GM12891 (cell line): ENCODE data around the gene GJB2.

Experiments used
- PAX5 ChIP-seq: IDR thresholded peaks from 2 replicates; pipeline ENCODE4 v1.6.1; 2011; ENCODE audit warnings: low read length, moderate library complexity, mild to moderate bottlenecking; ENCODE audit not compliant: insufficient read depth, severe bottlenecking
- POLR2A ChIP-seq: IDR thresholded peaks from 2 replicates; pipeline ENCODE4 v1.6.1; 2011; ENCODE audit warnings: low read depth, low read length, control low read depth
- POLR2AphosphoS5 ChIP-seq: IDR thresholded peaks from 2 replicates; pipeline ENCODE4 v1.6.1; 2011; ENCODE audit warnings: low read depth, low read length, control low read depth
- POU2F2 ChIP-seq: IDR thresholded peaks from 2 replicates; pipeline ENCODE4 v1.6.1; 2011; ENCODE audit warnings: low read depth, mild to moderate bottlenecking, control low read depth, low read length, moderate library complexity
- SPI1 ChIP-seq: IDR thresholded peaks from 2 replicates; pipeline ENCODE4 v1.6.1; 2011; ENCODE audit warnings: low read depth, low read length, control low read depth
- TAF1 ChIP-seq: IDR thresholded peaks from 2 replicates; pipeline ENCODE4 v1.6.1; 2011; ENCODE audit warnings: low read depth, low read length, control low read depth

GRCh38 chr13:20146381-20146780 is 46.4 kb downstream of the GJB2 start:
- no peak for TF ChIP-seq POLR2A
- TF ChIP-seq POLR2AphosphoS5: no peak
- TF ChIP-seq POU2F2: no peak
- no peak for TF ChIP-seq SPI1
- no peak for TF ChIP-seq TAF1
- TF ChIP-seq PAX5: no peak
